Body of pancreas (tissue), 4 donors: Measurements from ENCODE around the gene IL1R1. TPM values are rescaled to one million over a fixed set of nuclear protein-coding genes. Genes with fewer than 3 reads are reported as not detected.

Experiments
- ATAC-seq: fragments of 150-250 bp; one replicate; pipeline ENCODE4 v1.9.1; 2016
- DNase-seq, 4 donors: peaks; one replicate each; pipeline ENCODE4 v3.0.0-alpha.2; 2019
- H3K27ac ChIP-seq, 4 donors: fragments of 200-600 bp; sonication (generic); 1 replicate in 3 of 4; 2 replicates in 1 of 4; pipeline versions ENCODE4 v1.5.1 to v1.6.1; 2016 to 2019; ENCODE audit warnings: mild to moderate bottlenecking in 1 of 4, mixed read lengths in 1 of 4, moderate library complexity in 1 of 4
- H3K27me3 ChIP-seq, 2 donors: fragments of 200-600 bp; sonication (generic); one replicate each; pipeline ENCODE4 v1.6.0; 2016; ENCODE audit warnings: mild to moderate bottlenecking in 1 of 2
- H3K36me3 ChIP-seq, 2 donors: fragments of 200-600 bp; sonication (generic); replicated peaks in 1 of 2; 2 replicates each; pipeline ENCODE4 v1.5.1; 2016; ENCODE audit warnings: low read depth in 2 of 2; ENCODE audit not compliant: insufficient read depth in 1 of 2
- H3K4me1 ChIP-seq: fragments of 200-600 bp; sonication (generic); one replicate; pipeline ENCODE4 v1.6.0; 2016
- H3K4me3 ChIP-seq, 2 donors: fragments of 200-600 bp; sonication (generic); 1 replicate in 1 of 2; 2 replicates in 1 of 2; pipeline ENCODE4 v1.5.1; 2016 to 2019
- H3K9me3 ChIP-seq, 3 donors: fragments of 200-600 bp; sonication (generic); 1 replicate in 2 of 3; 2 replicates in 1 of 3; pipeline ENCODE4 v1.5.1; 2016
- CTCF ChIP-seq, 7 experiments: fragments of 450-650 bp in 4 of 7; fragments of 200-600 bp in 3 of 7; sonication (generic) in 3 of 7; IDR thresholded peaks; one replicate each; pipeline ENCODE4 v1.5.1; 2016 to 2019; ENCODE audit warnings: antibody characterized with exemption in 7 of 7
- POLR2A ChIP-seq, 3 donors: fragments of 450-650 bp; IDR thresholded peaks; one replicate each; pipeline ENCODE4 v1.6.1; 2016; ENCODE audit warnings: antibody characterized with exemption in 3 of 3, mild to moderate bottlenecking in 2 of 3
- whole genome bisulfite sequencing, 2 donors: methylation state at CpG; one replicate each; pipeline ENCODE4 v1.1.5; 2017; 5-methylcytosine and 5-hydroxymethylcytosine counted together
- intact Hi-C: fragments of 100-400 bp; cut with DNase I; formaldehyde crosslinking; loops from one replicate; pipeline ENCODE4 v1.15.1; 2023
- total RNA-seq, 2 donors: library from RNA; depleted of rRNA; stranded (reverse); fragments of >200 nt; gene quantifications; one replicate each; pipeline ENCODE4 v1.1.0, GENCODE V29; 2016

IL1R1 gene
- total RNA-seq, 2 donors from 2014 or later: 53.4 to 55.4 TPM

GRCh38 chr2:102117472-102117858, 25.1 kb upstream of the IL1R1 start:
- H3K27ac ChIP-seq: peak overlapping the region in 1 of 4 donors; percentile 12
- H3K9me3 ChIP-seq: no peaks in the 10 kb centered on the region
- intact Hi-C loops: no loop called here
- H3K4me3 ChIP-seq: no peak overlapping the region
- no peaks in the 10 kb centered on the region for H3K27me3 ChIP-seq
- 73 to 82% methylated on average over 6 of the region's 6 CpGs for WGBS, 2 donors
- H3K36me3 ChIP-seq: no peaks in the 10 kb centered on the region
- DNase-seq (no peak), ATAC-seq (no peak)
- H3K4me1 ChIP-seq: peaks cover 51% of the 10 kb centered on the region
- no peak for TF ChIP-seq CTCF (IDR thresholded peaks at IDR 0.05)
- TF ChIP-seq POLR2A (IDR thresholded peaks at IDR 0.05): no peak

GRCh38 chr2:102119255-102119654, 23.3 kb upstream of the IL1R1 start:
- no peaks in the 10 kb centered on the region for H3K27me3 ChIP-seq
- no peaks in the 10 kb centered on the region for H3K36me3 ChIP-seq
- WGBS, 2 donors: 95 to 96% methylated on average over 1 of the region's 1 CpG
- ATAC-seq: no peak
- H3K4me3 ChIP-seq: no peak overlapping the region
- TF ChIP-seq POLR2A (IDR thresholded peaks at IDR 0.05) (no peak), CTCF (IDR thresholded peaks at IDR 0.05) (no peak)
- peaks cover 42% of the 10 kb centered on the region for H3K4me1 ChIP-seq
- peak overlapping the region in 1 of 4 donors; percentile 68 for H3K27ac ChIP-seq
- intact Hi-C loops: no loop called here
- DNase-seq: no peak
- H3K9me3 ChIP-seq: no peaks in the 10 kb centered on the region

GRCh38 chr2:102120261-102120660, 22.3 kb upstream of the IL1R1 start:
- H3K27me3 ChIP-seq: no peaks in the 10 kb centered on the region
- peaks cover 32% of the 10 kb centered on the region for H3K4me1 ChIP-seq
- TF ChIP-seq POLR2A (IDR thresholded peaks at IDR 0.05) (no peak), CTCF (IDR thresholded peaks at IDR 0.05) (no peak)
- intact Hi-C loops: no loop called here
- H3K36me3 ChIP-seq: no peaks in the 10 kb centered on the region
- peak overlapping the region; percentile 34 to 68 (median 62) for H3K27ac ChIP-seq
- H3K4me3 ChIP-seq: no peak overlapping the region
- H3K9me3 ChIP-seq: no peaks in the 10 kb centered on the region
- ATAC-seq (no peak), DNase-seq (no peak)
- 74 to 83% methylated on average over 5 of the region's 5 CpGs for WGBS, 2 donors

- H3K4me1 ChIP-seq: peaks cover 27% of the 10 kb centered on the region
- intact Hi-C loops: no loop called here
Observed at GRCh38 chr2:102120701-102121159, 21.8 kb upstream of the IL1R1 start.

More at GRCh38 chr2:102120701-102121159, 21.8 kb upstream of the IL1R1 start:
- WGBS, 2 donors: 38 to 67% methylated on average over 6 of the region's 6 CpGs
- no peaks in the 10 kb centered on the region for H3K9me3 ChIP-seq
- peak overlapping the region; percentile 34 to 68 (median 62) for H3K27ac ChIP-seq
- no peaks in the 10 kb centered on the region for H3K27me3 ChIP-seq
- no peak overlapping the region for H3K4me3 ChIP-seq
- ATAC-seq: peak; percentile 90
- H3K36me3 ChIP-seq: no peaks in the 10 kb centered on the region
- TF ChIP-seq CTCF (IDR thresholded peaks at IDR 0.05) (no peak), POLR2A (IDR thresholded peaks at IDR 0.05) (no peak)
- peak; percentile 37 to 80 (median 74) for DNase-seq
